WTC11 (cell line): ENCODE results near the gene TIAM2.

Source experiments
- KAT7 ChIP-seq: sonication (generic); formaldehyde crosslinking; IDR thresholded peaks from 2 replicates; pipeline ENCODE4 v1.8.1; 2023; ENCODE audit warnings: missing genetic modification reagents, mild to moderate bottlenecking, borderline replicate concordance
- TF ChIP-seq, protein P1 (sequence below): fragments of 200-600 bp; IDR thresholded peaks from 2 replicates; pipeline ENCODE4 v1.8.0; 2022; ENCODE audit warnings: antibody characterized with exemption
- TF ChIP-seq, protein P2 (sequence below): fragments of 250-450 bp; sonication (Bioruptor Pico); IDR thresholded peaks from 2 replicates; pipeline ENCODE4 v1.9.0; 2021; ENCODE audit warnings: moderate library complexity, mild to moderate bottlenecking, inconsistent platforms, borderline replicate concordance
- TF ChIP-seq, protein P3 (sequence below): sonication (generic); formaldehyde crosslinking; IDR thresholded peaks from 2 replicates; pipeline ENCODE4 v1.8.0; 2022; ENCODE audit warnings: mild to moderate bottlenecking, missing genetic modification reagents

DNA sequence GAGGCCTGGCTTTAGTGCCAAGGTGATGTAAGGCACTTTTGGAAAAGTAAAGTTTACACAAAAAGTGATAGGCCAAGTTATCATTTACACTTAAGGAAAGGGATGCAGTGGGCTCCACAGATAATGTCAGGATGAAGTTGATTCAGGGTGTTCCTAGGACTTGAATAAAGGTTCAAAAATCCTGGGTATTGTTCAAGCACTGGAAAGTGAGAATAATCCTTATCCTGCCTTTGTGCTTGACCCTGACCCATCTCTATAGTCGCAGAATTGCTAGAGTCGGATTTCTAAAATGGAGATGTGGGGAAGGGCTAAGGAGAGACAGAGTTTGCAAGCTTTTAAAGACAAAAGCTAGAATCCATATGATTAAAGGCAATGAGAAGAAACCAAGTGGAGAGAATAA is 115.6 kb downstream of the TIAM2 start:
- TF ChIP-seq, protein P1, sequence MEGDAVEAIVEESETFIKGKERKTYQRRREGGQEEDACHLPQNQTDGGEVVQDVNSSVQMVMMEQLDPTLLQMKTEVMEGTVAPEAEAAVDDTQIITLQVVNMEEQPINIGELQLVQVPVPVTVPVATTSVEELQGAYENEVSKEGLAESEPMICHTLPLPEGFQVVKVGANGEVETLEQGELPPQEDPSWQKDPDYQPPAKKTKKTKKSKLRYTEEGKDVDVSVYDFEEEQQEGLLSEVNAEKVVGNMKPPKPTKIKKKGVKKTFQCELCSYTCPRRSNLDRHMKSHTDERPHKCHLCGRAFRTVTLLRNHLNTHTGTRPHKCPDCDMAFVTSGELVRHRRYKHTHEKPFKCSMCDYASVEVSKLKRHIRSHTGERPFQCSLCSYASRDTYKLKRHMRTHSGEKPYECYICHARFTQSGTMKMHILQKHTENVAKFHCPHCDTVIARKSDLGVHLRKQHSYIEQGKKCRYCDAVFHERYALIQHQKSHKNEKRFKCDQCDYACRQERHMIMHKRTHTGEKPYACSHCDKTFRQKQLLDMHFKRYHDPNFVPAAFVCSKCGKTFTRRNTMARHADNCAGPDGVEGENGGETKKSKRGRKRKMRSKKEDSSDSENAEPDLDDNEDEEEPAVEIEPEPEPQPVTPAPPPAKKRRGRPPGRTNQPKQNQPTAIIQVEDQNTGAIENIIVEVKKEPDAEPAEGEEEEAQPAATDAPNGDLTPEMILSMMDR, result no peak
- no peak for TF ChIP-seq KAT7 (CRISPR knock-in tag)
- TF ChIP-seq, protein P2, sequence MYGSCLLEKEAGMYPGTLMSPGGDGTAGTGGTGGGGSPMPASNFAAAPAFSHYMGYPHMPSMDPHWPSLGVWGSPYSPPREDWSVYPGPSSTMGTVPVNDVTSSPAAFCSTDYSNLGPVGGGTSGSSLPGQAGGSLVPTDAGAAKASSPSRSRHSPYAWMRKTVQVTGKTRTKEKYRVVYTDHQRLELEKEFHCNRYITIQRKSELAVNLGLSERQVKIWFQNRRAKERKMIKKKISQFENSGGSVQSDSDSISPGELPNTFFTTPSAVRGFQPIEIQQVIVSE, result no peak
- TF ChIP-seq, protein P3, sequence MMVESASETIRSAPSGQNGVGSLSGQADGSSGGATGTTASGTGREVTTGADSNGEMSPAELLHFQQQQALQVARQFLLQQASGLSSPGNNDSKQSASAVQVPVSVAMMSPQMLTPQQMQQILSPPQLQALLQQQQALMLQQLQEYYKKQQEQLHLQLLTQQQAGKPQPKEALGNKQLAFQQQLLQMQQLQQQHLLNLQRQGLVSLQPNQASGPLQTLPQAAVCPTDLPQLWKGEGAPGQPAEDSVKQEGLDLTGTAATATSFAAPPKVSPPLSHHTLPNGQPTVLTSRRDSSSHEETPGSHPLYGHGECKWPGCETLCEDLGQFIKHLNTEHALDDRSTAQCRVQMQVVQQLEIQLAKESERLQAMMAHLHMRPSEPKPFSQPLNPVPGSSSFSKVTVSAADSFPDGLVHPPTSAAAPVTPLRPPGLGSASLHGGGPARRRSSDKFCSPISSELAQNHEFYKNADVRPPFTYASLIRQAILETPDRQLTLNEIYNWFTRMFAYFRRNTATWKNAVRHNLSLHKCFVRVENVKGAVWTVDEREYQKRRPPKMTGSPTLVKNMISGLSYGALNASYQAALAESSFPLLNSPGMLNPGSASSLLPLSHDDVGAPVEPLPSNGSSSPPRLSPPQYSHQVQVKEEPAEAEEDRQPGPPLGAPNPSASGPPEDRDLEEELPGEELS (CRISPR knock-in tag), result no peak
